G401.6 (cell line): Measurements from ENCODE around the gene CDS2.

Experiments used
- FAIRE-seq: peaks from 2 replicates; lab custom pipeline; 2012; peaks lifted over from hg19 to GRCh38; lab: Jason Lieb, UNC

The CDS2 gene

DNA sequence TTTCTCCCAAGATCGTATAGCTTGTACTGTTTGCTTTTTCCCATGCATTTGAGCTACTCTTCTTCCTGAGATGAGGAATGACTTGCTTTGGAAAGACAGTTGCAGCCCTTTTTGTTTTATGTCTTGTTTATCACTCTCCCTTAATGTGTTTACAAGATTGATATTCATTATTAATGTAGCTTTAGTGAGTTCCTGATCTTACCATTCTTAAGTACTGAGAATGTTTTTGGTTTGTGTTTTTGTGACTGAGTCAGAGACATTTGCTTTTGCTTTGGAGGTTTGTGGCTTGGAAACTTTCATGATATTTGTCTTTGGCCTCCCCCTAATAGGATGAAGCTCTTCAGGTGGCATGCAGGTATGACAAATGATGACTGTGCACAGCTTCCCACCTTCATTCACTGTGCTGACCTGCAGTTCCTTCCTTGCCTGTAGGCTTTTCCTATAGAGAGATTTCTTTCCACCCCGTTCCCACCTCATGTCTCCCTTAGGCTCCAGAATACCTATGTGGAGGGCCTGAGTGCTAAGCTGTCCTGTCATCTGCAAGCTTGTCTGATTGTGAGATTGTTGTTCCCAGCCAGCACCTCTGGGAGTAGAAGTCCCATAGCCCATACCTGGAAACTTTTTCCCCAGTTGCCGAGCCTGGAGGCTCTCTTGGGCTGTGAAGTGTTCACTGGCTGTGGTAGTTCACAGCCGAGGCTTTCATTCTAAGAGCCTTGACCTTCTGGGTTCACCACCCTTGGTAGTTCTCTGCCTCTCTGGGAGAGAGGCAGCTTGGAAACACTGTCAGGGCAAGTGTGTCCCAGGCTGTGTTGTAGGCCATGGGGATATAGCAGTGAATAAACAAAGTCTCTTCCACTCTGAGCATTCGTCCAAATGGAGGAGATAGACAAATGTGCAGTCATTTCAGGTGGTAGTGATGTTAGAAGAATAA is 27.1 kb downstream of the CDS2 start:
- no peak for FAIRE-seq

DNA sequence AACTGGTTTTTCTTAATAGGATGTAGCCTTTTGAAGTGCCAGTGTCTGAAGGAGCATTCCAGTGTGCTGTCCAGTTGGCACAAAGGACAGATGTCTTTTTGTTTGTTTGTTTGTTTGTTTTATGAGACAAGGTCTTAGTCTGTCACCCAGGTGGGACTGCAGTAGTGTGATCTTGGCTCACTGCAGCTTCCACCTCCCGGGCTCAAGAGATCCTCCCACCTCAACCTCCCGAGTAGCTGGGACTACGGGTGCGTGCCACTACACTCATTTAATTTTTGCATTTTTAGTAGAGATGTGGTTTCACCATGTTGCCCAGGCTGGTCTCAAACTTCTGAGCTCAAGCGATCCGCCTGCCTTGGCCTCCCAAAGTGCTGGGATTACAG is 27.7 kb downstream of the CDS2 start:
- no peak for FAIRE-seq

DNA sequence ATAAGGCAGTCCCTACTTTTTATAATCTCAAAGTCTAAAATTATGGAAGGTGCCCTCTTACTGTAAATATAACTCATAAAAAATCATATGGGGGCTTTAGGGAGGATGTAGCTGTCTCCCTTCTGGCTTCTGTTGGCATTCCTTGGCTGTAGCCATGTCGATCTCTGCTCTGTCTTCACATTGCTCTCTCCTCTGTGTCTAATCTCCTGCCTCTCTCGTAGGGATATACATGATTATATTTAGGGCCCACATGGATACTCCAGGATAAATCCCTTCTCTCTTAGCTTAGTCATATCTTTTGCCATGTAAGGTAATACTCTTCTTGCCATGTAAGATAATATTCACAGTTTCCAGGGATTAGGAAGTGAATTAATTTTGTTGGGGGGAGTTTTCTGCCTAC is 28.6 kb downstream of the CDS2 start:
- no peak for FAIRE-seq

DNA sequence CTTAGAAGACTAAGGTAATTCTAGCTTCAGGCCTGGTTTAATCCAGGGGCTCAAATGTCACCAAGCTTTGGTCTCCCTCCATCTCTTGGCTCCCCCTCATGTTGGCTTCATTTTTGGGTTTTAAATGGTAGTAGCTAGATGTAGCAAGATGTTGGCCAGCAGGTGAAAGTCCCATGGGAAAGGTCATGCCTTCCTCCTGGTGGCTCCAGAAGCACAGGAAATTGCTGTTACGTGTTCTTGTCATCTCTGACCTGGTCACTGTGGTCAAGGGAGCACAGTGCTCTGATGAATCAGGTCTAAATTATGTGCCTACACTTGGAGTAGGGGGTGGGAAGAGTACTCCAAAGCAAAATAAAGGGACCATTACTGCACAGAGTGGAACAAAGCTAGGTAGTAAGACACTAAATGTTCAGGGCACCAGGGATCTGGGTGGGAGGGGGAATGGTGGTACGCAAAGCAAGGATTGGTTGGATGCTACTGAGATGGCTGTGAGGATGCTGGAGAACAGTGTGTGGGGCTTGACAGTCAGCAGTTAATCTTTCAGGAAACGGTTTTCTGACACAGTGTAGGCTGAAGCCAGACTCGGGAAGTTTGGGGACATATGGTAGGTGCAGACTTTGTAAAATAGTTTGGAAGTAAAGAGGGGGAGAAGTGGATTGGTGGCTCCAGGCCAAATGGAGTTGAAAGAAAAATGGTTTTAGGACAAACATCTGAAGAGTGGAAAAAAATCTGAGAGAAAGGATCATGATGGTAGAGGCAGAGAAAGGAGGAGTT is 30.1 kb downstream of the CDS2 start:
- no peak for FAIRE-seq

DNA sequence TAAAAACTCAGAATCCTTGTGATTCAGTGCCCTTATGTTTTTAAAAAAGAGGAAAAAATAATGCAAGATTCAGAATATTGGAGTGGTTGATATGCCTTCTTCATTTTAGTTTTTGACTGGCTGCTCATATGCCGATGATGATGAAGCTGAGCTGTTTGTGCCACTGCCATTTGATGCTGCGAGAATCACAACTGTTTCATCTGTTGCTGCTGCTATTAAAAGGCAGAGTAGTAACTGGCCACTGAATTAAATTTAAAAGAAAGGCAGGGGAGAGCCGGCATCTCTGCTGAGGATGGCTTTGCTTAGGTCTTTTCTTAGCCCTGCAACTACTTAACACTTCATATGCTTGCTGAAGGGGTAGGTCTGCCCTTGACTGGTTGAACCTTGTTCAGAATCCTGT is 33.1 kb downstream of the CDS2 start:
- FAIRE-seq = no peak

DNA sequence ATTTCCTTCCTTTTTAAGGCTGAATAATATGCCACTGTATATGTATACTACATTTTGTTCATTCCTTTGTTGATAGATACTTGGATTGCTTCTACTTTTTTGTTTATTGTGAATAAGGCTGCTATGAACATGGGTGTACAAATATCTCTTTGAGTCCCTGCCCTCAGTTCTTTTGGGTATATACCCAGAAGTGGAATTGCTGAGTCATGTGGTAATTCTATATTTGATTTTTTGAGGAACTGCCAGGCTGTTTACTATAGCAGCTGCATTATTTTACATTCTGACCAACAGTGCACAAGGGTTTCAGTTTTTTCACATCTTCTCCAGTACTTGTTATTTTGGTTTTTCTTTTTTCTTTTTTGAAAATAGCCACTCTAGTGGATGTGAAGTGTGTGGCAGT is 34.1 kb downstream of the CDS2 start:
- no peak for FAIRE-seq

DNA sequence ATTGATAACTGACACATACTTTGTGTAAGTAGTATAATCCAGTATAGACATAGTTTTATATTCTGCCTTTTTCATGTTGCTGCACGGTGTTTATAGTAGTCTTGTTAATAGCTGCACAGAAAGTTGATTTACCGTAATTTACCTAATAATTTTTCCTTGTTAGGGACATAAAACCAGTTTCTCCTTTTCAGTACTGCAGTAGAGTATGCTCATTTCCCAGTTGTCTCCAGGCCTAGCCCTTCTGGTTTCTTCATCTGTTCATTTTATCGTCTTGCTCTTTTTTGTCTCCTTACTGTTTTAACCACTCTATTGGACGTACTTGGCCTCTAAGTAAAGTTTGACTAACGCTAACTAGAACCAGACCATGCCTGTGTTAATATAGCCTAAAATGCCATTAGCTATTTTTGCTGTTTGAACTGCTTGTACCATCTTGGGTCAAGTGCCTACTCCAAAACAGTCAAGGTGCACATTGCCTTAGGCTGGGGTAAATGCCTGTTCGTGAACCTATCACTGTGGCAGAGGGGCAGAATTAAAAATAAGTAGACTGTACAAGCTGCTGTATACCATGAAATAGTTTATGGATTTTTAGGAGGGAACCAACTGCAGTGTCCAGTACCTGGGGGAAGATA is 34.8 kb downstream of the CDS2 start:
- no peak for FAIRE-seq

DNA sequence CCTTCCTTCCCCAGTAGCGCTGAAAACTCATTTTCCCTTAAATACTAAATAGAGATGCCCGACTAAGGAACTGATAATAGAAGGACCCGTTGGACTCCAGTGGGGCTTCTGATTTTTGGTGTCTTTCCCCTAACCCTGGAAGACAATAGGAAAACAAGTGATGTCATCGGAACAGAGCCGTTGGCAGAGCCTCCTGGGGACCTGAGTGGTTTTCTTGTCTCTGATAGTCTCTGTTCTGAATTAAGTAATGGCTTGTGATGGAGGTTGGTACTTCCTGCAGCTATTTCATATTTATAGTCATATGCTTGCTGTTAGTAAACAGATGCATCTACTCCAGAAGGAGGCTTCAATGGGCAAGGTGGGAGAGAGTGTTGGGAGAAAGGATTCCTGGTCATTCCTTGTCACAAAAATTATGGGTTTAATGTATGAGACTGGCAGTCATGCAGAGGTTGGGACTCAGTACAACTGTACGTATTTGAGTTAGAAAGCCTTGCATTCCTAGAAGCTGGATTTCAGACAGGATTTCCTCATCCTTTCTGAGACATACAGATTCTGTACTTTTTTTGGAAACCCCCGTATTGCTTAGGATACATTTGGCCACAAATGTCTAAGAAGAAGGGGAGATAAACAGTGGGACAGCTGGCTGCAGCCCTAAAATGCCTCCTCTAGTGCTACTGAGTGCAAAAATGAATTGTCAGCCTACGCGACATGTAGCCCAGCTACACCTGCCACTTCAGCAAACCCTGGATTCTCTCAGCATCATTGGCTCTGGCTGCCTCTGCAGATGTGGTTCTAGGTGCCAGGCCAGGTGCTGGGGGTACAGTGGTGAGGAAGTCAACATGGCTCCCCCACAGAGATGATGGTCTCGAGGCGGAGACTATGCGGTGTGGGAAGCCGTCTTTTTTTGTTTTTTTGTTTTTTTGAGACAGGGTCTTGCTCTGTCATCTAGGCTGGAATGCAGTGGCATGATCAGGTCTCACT is 38.1 kb downstream of the CDS2 start:
- FAIRE-seq = no peak

DNA sequence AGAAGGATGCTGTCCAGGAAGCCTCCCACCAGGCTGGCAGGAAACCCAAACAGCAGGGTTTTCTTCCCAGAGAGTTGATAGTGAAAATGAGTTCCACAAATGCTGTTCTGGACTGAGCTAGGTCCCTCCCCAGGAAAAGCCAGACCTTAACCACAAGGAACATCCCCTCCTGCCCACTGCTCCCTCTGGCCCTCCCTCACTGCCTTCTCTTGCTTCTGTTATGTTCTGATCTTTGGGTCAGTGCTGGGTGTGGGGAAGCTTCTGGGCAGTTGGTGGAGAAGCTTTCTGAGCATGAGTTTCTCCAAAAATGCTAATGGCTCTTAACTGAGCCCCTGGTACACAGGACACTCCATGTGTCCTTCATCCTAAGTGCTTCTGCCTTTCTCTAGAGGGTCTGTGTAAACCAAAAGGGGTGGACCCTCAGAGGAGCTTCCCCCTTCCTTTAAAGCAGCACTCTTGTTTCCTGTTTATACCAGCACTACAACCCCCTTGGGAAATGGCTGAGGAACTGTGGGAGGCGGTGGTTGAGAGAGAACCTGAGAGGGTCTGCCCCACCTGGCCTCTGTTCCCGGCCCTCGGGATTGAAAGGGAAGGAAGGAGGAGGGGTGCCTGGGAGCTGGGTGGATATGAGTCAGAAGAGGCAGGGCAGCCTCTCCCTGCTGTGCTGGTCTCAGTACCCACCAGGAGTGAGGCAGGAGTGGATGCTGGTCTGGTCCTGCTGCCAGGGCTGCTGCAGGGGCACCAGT is 42.0 kb downstream of the CDS2 start:
- no peak for FAIRE-seq

DNA sequence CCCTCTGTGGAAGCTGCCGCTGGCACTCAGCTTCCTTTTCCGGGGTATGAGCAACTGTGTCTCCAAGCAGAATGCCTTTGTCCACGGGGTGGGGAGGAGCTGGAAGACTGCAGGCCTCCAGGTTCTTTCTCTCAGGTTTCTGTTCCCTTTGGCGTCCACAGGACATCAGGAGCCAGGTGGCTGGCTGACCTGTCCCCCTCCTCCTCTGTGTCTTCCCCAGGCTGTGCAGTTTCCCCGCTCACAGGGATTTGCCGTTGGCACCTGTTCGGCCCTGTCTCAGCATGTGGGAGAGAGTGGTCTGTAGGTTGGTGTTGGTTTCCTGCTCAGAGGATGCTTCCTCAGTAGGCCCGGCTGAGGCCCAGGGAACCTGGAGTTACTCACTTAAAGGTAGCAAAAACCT is 43.5 kb downstream of the CDS2 start:
- FAIRE-seq = no peak

DNA sequence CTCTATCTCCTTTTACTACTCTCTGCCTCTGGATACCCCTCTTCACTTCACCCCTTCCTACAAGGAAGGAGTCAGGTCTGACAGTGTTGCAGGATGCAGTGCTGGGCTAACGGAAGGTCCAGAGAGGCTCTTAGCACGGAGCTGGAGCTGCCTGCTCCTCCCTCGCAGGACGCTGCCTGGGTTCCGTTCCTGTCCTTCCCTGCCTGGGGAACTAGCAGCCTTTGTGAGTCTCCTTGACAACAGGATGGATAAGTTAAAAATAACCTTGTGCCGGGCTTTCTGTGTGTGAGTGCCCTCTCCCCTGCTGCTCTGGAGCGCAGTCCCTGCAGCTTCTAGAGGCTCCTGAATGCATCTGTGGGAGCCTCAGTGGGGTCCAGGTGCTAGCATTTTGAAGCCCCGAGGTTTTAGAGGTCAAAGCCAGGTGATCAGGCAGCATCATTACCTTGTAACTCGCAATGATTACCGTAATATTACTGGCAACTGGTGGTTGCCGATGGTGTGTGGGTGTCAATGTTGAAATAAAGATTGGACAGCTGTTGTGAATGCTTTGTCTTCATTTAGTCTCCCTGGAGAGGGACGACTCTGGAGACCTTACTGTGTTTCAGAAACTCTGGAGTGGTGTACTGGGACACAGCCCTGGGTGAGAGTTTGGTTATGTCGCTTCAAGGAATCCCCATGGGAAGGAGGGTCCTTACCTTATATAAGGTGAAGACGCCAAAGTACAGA is 44.4 kb downstream of the CDS2 start:
- no peak for FAIRE-seq

DNA sequence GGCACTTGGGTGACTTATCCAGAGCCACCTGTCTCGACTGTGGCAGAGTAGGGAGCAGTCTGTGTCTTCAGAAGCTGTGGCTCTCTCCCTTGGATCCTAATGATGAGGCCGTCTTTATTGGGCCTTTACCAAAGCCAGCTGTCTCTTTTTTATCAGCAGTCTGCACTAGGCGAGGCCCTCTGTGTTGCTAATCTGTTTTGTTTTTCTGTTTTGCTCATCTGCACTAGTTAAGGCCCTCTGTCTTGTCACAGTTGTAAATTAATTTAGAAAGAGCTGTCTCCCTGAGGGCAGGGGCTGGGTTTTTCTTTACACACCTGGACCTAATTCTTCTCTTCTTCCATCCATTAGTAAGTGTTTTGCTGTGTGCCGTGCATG is 45.0 kb downstream of the CDS2 start:
- FAIRE-seq = no peak

DNA sequence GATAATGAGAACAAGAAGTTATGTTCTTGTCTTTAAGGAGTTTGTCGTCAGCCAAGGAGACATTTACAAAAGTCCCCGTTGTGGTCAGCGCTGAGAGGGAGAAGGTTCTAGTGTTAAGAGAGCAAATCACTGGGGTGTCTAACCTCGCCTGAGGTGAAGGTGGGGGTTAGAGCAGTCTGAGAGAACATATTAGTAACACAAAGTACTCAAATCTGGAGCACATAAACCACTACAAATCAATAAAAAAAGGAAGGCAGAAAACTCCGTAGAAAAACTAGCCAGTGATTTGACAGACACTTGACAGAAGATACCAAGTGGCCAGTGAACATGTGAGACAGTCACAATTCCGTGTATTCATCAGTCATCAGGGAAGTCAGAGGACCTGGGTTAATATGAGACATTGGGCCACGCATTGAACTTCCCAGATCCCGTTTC is 45.4 kb downstream of the CDS2 start:
- FAIRE-seq = no peak

DNA sequence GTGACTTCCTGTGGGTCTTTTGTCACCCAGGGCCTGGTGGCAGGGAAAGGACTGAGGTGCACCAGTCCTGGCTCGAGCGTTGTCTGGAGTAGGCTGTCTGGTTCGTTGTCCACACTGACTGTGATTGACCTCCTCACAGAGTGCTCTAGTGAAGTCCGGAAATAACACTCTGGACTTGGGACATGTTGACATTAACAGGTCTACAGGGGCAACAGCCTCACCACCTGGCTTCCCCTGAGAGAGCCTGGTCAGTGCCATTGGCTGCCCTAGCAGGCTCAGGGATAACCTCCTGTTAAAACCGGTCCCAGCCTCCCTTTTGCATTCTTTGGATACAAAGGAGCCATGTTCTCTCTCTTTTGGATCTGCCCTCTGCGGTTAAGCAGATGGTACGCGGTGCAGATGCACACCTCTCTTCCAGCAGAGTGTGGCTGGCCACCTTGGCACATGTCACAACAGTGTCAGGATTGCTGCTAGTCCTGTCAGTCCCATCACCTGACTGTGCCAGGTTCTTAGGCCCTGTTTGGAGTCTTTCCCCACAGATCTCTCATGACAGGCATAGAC is 46.2 kb downstream of the CDS2 start:
- FAIRE-seq = no peak

DNA sequence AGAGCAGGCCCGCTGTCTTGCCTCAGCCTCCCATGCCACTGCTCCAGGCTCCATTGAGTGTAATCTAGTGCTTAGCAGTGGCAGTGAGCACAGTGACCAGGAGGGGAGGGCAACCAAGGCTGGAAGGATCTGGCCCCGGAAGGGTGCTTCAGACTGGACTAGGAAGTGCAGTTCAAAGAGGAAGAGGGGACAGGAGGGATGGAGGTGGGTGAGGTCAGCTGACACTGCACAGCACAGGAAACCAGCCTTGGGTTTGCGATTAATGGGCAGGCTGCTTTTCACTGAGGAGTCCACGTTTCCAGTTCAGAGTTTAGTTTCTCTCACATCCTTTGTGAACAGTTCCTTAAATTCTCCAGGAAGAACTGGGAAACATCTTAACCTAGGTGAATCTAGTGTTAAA is 46.9 kb downstream of the CDS2 start:
- no peak for FAIRE-seq

DNA sequence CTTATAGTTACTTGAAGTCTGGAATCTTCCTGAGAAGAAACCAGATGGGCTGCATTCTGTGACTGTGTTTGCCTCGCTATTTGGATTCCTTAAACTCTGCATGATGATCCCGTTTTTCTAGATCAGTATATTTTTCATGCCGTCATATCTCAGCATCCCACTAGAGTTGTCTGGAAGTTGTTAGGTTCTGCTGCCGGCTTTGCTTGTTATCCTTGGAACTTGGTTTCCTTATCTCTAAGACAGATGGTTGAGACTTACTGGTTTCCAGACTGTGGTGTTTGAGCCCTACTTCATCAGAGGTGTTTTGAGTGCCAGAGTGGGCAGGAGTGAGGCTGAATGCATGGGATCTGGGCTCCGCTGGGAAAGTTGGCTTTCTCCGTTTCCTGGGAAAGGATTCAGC is 50.3 kb downstream of the CDS2 start:
- FAIRE-seq = no peak

DNA sequence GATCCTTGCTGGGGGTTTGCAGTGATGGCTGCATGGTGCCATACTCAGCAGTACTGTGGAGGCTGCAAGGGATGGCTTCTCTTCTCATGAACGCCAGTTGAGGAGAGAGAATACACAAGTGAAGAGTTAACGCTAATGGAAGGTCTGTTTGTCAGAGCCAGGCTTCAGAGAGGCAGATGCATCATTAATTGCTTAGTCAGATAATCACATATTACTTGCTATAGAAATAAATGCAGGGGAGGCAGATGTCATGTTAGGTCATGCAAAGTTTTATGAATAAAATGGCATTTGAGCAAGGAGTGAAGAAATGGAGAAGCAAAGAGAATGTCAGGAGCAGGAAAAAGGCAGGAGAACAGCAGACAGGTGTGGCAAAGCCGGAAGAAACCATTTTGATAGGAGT is 51.2 kb downstream of the CDS2 start:
- no peak for FAIRE-seq

DNA sequence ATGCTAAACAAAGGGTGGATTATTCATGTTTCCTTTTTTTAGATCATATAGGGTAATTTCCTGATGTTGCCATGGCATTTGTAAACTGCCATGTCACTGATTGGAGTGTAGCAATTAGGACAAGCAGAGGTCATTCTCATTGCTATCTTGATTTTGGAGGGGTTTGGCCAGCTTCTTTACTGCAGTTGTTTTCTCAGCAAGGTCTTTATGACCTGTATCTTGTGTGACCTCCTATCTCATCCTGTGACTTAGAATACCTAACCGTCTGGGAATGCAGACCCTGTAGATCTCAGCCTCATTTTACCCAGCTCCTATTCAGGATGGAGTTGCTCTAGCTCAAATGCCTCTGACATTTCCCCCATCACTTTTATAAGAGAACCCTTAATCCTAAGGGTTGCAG is 53.6 kb downstream of the CDS2 start:
- no peak for FAIRE-seq

DNA sequence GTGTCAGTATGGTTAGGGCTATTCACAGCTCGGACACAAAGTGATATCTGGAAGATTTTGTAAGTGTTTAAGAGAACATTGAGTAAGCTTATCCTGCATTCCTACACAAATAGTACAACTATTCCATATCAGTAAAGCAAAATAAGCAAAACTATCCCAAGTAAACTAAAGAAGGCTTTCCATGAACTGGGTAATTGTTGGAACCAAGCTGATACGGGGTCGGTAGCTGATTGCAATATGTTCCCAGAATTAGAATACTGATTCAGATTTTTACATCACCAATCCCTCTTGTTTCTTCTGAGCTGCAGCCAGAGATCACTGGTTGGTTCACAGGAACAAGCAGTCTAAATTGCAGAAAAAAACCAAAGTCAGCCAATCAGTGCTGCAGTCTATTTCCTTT is 54.1 kb downstream of the CDS2 start:
- no peak for FAIRE-seq

DNA sequence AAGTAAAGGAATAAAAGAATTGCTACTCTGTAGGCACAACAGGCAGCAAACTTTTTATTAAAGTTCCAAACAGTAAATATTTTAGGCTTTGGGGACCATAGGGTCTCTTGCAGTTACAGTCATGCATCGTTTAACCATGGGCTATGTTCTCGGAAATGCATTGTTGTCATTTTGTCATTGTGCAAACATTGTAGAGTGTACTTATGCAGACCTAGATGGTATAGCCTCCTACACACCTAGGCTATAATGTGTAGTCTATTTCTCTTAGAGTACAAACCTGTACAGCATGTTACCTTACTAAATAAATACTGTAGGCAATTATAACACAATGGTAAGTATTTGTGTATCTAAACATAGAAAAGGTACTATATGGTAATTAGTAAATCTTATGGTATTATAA is 54.7 kb downstream of the CDS2 start:
- no peak for FAIRE-seq
